GM19240 (cell line): ENCODE data around the gene IMMP2L.

Experiments used
- DNase-seq: peaks from one replicate; pipeline ENCODE4 v3.0.0; 2011; ENCODE audit warnings: low spot score; ENCODE audit not compliant: insufficient read length

The IMMP2L gene

GRCh38 chr7:111224354-111225231 is 337.7 kb downstream of the IMMP2L start:
- DNase-seq, result no peak

GRCh38 chr7:111223802-111224253 is 338.5 kb downstream of the IMMP2L start:
- DNase-seq, result no peak

- no peak for DNase-seq
Observed at GRCh38 chr7:111215550-111215949, 346.7 kb downstream of the IMMP2L start.

- no peak for DNase-seq
Observed at GRCh38 chr7:111212857-111213523, 349.3 kb downstream of the IMMP2L start.

- DNase-seq, result no peak
Observed at GRCh38 chr7:111210996-111211395, 351.3 kb downstream of the IMMP2L start.

- DNase-seq, result no peak
Observed at GRCh38 chr7:111210043-111210442, 352.2 kb downstream of the IMMP2L start.

GRCh38 chr7:111205251-111205650 is 357.0 kb downstream of the IMMP2L start:
- DNase-seq, result no peak

GRCh38 chr7:111202321-111202720 is 360.0 kb downstream of the IMMP2L start:
- no peak for DNase-seq

- DNase-seq, result no peak
Observed at GRCh38 chr7:111199643-111200042, 362.6 kb downstream of the IMMP2L start.

- no peak for DNase-seq
Observed at GRCh38 chr7:111198255-111198654, 364.0 kb downstream of the IMMP2L start.

GRCh38 chr7:111196655-111197054 is 365.6 kb downstream of the IMMP2L start:
- DNase-seq, result no peak

GRCh38 chr7:111192614-111193413 is 369.5 kb downstream of the IMMP2L start:
- DNase-seq, result no peak

GRCh38 chr7:111190804-111191203 is 371.5 kb downstream of the IMMP2L start:
- no peak for DNase-seq

- DNase-seq, result no peak
Observed at GRCh38 chr7:111184987-111185386, 377.3 kb downstream of the IMMP2L start.

- no peak for DNase-seq
Observed at GRCh38 chr7:111183321-111183720, 379.0 kb downstream of the IMMP2L start.

- DNase-seq, result no peak
Observed at GRCh38 chr7:111180338-111180737, 382.0 kb downstream of the IMMP2L start.

GRCh38 chr7:111175908-111176441 is 386.3 kb downstream of the IMMP2L start:
- DNase-seq, result no peak

- no peak for DNase-seq
Observed at GRCh38 chr7:111174510-111174909, 387.8 kb downstream of the IMMP2L start.

GRCh38 chr7:111173990-111174389 is 388.3 kb downstream of the IMMP2L start:
- no peak for DNase-seq

GRCh38 chr7:111173528-111173927 is 388.8 kb downstream of the IMMP2L start:
- DNase-seq, result no peak

- DNase-seq, result no peak
Observed at GRCh38 chr7:111172564-111173257, 389.6 kb downstream of the IMMP2L start.
